Pancreas (tissue), 10 donors: ENCODE results near the gene ADSS2. TPM values are rescaled to one million over a fixed set of nuclear protein-coding genes. Genes with fewer than 3 reads are reported as not detected.

Experiments used
- ATAC-seq, 4 donors: fragments of 200-7000 bp; cut with Tn5 transposase; one replicate each; pipeline versions ENCODE4 v1.8.0 to v1.9.1; 2020; ENCODE audit warnings: mild to moderate bottlenecking in 4 of 4, moderate library complexity in 4 of 4
- DNase-seq, 6 donors: peaks; one replicate each; pipeline ENCODE4 v3.0.0-alpha.2; 2020
- FAIRE-seq: peaks from 2 replicates; lab custom pipeline; 2012; peaks lifted over from hg19 to GRCh38; lab: Jason Lieb, UNC
- H3K27ac ChIP-seq, 4 donors: fragments of 200-600 bp; sonication (generic); 1 replicate in 3 of 4; 2 replicates in 1 of 4; pipeline versions ENCODE4 v1.5.0 to v1.8.0; 2020
- H3K27me3 ChIP-seq, 4 donors: fragments of 200-600 bp; one replicate each; pipeline ENCODE4 v1.8.0; 2021
- H3K36me3 ChIP-seq, 3 donors: fragments of 200-600 bp; sonication (generic) in 1 of 3; one replicate each; pipeline versions ENCODE4 v1.5.0 to v1.8.0; 2020 to 2021
- H3K4me1 ChIP-seq, 3 donors: fragments of 200-600 bp; one replicate each; pipeline ENCODE4 v1.8.0; 2021
- H3K4me3 ChIP-seq, 4 donors: fragments of 200-600 bp; sonication (generic) in 2 of 4; one replicate each; pipeline versions ENCODE4 v1.5.0 to v1.8.0; 2020 to 2021
- H3K9me3 ChIP-seq, 4 donors: fragments of 200-600 bp; one replicate each; pipeline ENCODE4 v1.8.0; 2021
- CTCF ChIP-seq, 4 donors: fragments of 200-600 bp; sonication (generic) in 3 of 4; IDR thresholded peaks; one replicate each; pipeline versions ENCODE4 v1.5.0 to v1.8.0; 2021; ENCODE audit warnings: antibody characterized with exemption in 4 of 4
- WGBS, 2 donors: extraction: QIAGEN DNeasy Blood & Tissue Kit; methylation state at CpG; one replicate each; pipeline ENCODE4 v1.1.7; 2013; 5-methylcytosine and 5-hydroxymethylcytosine counted together
- intact Hi-C, 3 donors: fragments of 100-400 bp; cut with DNase I; formaldehyde crosslinking; loops; one replicate each; pipeline versions ENCODE4 v1.11.1 to v1.14.2; 2022
- polyA plus RNA-seq, 2 donors: library from polyadenylated mRNA; stranded (reverse); fragments of 200-250 nt; gene quantifications; one replicate each; pipeline ENCODE4 v1.2.3, GENCODE V29; 2013
- total RNA-seq, 6 donors: library from RNA; stranded (reverse); fragmentation: NEBNext Ultra II Directional in 4 of 6; extraction: Animal tissue kit (Norgen Biotek cat#: 25700) in 4 of 6; gene quantifications; one replicate each; pipeline versions ENCODE4 v1.2.1 to v1.2.4, GENCODE V29; 2021 to 2023
- donor health status: healthy with polysubstance abuse.
- donor health status: DM: no; HTN: no; CAD: no; lungs with moderate emphysema.
- donor health status: DM: no; HTN: no; CAD: no.
- donor health status: control.
- donor health status: control.
- donor health status: Bipolar disorder and iron deficiency.
- donor health status: DM: yes; HTN: yes; CAD: no.
- donor health status: DM: no; HTN: no; CAD: no.
- donor health status: DM: no; HTN: no; CAD: no.
- donor health status: DM: yes; HTN: yes; CAD: no.

ADSS2 gene
- total and polyA plus RNA-seq, 8 donors: 8.6 to 21.9 (median 14.5) TPM

GRCh38 chr1:244439391-244440032 lies 12.2 kb downstream of the ADSS2 start:
- FAIRE-seq (no peak), ATAC-seq (peak in 1 of 4 donors; percentile 46), DNase-seq (no peak)
- 79 to 91% methylated on average over 8 of the region's 8 CpGs for WGBS, 2 donors
- no peaks in the 10 kb centered on the region for H3K27me3 ChIP-seq
- TF ChIP-seq CTCF (IDR thresholded peaks at IDR 0.05): no peak
- intact Hi-C loops: no loop called here
- H3K4me1 ChIP-seq: peaks cover 0 to 10% (median 0%) of the 10 kb centered on the region in 3 donors
- H3K27ac ChIP-seq: no peak overlapping the region
- no peak overlapping the region for H3K4me3 ChIP-seq
- no peaks in the 10 kb centered on the region for H3K9me3 ChIP-seq
- H3K36me3 ChIP-seq: no peaks in the 10 kb centered on the region

- intact Hi-C loops: no loop called here
- ATAC-seq (no peak), FAIRE-seq (no peak), DNase-seq (no peak)
- Histone ChIP-seq H3K36me3 (no peaks in the 10 kb centered on the region), H3K27ac (no peak overlapping the region), H3K4me1 (peaks cover 0 to 10% (median 0%) of the 10 kb centered on the region in 3 donors), H3K9me3 (no peaks in the 10 kb centered on the region), H3K27me3 (no peaks in the 10 kb centered on the region), H3K4me3 (no peak overlapping the region)
- TF ChIP-seq CTCF (IDR thresholded peaks at IDR 0.05): no peak
Observed at GRCh38 chr1:244437086-244437468, 14.6 kb downstream of the ADSS2 start.

- Histone ChIP-seq H3K27ac (no peak overlapping the region), H3K27me3 (no peaks in the 10 kb centered on the region), H3K4me3 (no peak overlapping the region), H3K4me1 (peaks cover 0 to 10% (median 0%) of the 10 kb centered on the region in 3 donors), H3K9me3 (no peaks in the 10 kb centered on the region), H3K36me3 (no peaks in the 10 kb centered on the region)
- 80 to 85% methylated on average over 7 of the region's 7 CpGs for WGBS, 2 donors
- TF ChIP-seq CTCF (IDR thresholded peaks at IDR 0.05): no peak
- ATAC-seq (no peak), FAIRE-seq (peak; percentile 61), DNase-seq (no peak)
- intact Hi-C loops: no loop called here
Observed at GRCh38 chr1:244436336-244437085, 15.2 kb downstream of the ADSS2 start.

- Histone ChIP-seq H3K27me3 (no peaks in the 10 kb centered on the region), H3K9me3 (no peaks in the 10 kb centered on the region), H3K27ac (no peak overlapping the region), H3K4me3 (no peak overlapping the region), H3K4me1 (peaks cover 0 to 10% (median 0%) of the 10 kb centered on the region in 3 donors), H3K36me3 (no peaks in the 10 kb centered on the region)
- DNase-seq (no peak), ATAC-seq (no peak), FAIRE-seq (no peak)
- TF ChIP-seq CTCF (IDR thresholded peaks at IDR 0.05): no peak
- WGBS, 2 donors: 88 to 90% methylated on average over 6 of the region's 6 CpGs
- intact Hi-C loops: no loop called here
Observed at GRCh38 chr1:244435562-244436205, 16.0 kb downstream of the ADSS2 start.
